Stimulated activated CD8-positive, alpha-beta memory T cell treated with anti-CD3 and anti-CD28 coated beads, Interleukin-7, amount 100 ng/mL, for 48 hours (primary cell): ENCODE results near the gene GALR2.
"Not testable (repeated sequence)": the region's sequence is repeated elsewhere in the genome, so short reads cannot be mapped to it uniquely, and the experiment has no call there.

Experiments
- DNase-seq, 2 donors: peaks; one replicate each; pipeline ENCODE4 v3.0.0-alpha.2; 2020; ENCODE audit warnings: low read depth in 1 of 2; ENCODE audit errors: extremely low read depth in 1 of 2

The GALR2 gene, protein sequence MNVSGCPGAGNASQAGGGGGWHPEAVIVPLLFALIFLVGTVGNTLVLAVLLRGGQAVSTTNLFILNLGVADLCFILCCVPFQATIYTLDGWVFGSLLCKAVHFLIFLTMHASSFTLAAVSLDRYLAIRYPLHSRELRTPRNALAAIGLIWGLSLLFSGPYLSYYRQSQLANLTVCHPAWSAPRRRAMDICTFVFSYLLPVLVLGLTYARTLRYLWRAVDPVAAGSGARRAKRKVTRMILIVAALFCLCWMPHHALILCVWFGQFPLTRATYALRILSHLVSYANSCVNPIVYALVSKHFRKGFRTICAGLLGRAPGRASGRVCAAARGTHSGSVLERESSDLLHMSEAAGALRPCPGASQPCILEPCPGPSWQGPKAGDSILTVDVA

DNA sequence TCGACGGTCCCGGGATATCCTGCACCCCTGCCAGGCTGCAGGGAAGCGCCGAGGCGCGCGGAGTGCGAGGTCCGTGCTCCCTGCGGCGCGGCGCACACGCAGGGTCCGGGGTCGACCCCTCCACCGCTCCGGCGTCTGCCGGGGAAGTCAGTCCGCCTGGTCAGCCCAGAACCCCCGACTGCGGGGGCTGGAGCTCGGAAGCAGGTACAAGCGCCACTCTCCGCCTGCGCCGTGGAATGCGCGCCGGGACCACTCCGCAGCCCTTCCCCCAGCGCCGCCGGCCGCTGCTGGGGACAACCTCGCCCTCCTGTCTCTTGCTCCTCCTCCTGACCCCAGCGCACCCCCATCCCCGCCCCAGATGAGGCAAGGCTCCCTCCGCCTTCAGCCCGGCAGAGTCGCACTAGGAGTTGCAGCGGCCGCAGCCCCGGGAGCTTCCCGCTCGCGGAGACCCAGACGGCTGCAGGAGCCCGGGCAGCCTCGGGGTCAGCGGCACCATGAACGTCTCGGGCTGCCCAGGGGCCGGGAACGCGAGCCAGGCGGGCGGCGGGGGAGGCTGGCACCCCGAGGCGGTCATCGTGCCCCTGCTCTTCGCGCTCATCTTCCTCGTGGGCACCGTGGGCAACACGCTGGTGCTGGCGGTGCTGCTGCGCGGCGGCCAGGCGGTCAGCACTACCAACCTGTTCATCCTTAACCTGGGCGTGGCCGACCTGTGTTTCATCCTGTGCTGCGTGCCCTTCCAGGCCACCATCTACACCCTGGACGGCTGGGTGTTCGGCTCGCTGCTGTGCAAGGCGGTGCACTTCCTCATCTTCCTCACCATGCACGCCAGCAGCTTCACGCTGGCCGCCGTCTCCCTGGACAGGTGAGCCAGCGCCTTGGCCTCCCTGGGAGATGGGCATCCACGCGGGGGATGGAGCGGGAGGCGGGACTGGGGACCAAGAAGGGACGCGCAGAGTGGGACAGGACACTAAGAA, at the start of gene GALR2:
GALR2 (plus strand) TSS at position 392 of the 974 bp plus-strand sequence; CDS start at position 495, 103 bp downstream.
- DNase-seq = no peak

DNA sequence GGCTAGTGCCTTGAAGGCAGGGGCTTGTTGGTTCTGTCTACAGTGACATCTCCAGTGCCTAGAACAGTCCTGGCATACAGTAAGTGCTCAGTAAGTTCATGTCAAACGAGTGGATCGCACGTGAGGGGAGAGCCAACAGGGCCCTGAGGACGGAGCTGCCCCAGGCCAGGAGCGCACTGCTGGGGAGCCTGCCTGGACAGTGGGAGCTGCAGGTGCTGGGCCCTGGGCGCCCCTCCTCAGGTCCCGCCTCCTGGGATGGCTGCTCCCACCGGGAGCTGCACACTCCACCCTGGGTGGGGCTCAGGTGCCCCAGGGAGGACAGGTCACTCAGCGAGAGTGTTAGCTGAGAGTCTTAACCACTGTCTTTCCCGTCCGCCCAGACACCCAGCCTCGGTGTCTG, 49.3 kb upstream of the GALR2 start:
- DNase-seq = no peak

DNA sequence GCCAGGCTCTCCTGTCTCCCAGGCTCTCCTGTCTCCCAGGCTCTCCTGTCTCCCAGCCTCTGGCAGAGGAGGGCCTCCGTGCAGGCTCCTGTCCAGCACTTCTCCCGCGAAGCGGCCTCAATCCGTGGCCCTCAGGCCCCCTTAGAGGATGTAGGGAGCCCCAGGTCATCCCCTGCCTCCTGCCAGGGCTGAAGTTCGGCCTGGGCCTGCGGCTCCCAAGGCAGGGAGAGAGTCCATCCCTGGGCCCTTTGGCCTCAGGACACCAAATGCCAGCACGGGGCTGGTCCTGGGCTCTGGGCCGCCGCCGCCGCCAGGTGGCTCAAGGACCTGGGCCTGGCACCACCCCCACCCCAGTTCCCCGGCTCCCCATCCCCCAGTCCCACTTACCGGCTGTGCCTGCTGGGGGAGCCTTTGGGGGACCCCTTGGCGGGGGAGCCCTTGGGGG, 47.8 kb upstream of the GALR2 start:
- DNase-seq = no peak

DNA sequence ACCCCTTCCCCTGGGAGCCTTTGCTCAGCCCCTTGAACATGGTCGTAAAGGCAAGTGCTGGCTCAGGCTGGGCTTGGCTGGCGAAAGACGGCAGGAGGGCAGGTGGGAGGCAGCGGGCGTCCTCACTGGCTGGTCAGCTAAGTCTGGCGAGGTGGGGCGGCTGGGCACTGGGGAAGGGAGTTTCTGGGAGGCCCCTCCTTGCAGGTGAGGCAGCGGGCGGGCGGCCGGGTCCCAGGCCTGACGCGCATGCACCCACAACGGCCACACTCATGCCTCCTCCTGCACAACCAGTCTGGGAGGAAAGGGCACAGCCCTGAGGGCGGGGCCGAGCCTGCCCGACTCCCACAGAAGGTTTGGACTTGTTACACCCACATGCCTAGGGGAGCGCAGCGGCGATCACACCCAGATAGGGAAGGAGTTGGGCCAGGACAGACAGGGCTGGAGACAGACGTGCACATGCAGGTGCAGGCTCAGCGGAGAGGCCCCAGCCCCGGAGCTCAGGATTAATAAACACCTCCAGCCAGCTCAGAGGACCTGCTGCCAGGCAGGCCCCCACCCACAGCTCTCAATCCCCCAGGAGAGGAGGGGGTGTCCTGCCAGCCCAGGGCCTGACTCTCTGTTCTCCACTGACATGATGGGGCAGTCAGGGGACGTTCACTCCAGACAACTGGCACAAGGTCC, 47.3 kb upstream of the GALR2 start, which contains the start of gene EVPL:
EVPL (minus strand) TSS at position 148 of the 681 bp plus-strand sequence; CDS start at position 40, 108 bp downstream.
- DNase-seq = no peak

DNA sequence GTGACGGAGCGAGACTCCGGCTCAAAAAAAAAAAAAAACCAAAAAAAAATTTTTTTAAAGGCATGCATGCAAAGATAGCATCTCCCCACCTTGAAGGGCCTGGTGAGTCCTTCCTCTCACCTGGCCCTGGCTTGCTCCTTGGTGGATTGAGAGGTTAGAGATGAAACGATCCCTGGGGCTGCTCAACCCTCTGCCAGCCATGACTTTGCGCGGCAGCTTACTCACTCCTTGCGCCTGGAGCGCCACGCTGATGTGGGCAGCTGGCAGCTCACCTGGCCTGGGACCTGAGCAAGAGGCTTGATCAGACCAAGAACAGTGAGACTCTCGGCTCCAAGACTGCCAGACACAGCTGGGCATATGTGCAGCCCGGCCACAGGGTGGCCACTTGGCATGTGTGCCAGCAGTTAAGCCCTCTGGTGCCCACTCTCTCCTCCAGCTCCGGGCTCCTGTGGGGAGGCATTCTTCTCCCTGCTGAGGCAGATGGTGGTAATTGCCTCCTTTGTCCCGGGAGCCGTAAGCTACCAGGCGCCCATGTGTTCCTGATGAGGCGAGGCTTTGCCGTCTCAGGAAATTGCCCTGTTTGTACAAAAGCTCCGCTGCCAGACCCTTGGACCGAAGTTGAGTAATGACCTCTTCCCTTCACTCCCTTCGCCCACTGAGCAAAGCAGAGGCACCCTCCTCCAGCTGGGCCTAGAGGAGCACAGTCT, 42.4 kb upstream of the GALR2 start:
- no peak for DNase-seq

DNA sequence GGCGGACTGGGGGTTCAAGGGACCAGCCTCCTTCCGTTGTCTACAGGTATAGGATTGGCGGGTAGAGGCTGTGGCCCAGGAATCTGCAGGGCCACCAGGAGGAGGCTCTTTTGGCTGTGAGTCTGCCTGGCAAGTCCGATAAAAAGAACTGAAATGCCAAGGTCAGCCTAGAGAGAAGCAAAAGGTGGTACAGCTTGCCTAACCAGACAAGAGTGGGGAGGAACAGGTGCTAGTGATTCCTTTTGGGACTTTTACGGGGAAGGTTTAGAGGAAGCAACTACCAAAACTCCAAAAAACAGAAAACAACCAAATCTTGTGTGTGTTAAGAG, 41.8 kb upstream of the GALR2 start:
- no peak for DNase-seq

DNA sequence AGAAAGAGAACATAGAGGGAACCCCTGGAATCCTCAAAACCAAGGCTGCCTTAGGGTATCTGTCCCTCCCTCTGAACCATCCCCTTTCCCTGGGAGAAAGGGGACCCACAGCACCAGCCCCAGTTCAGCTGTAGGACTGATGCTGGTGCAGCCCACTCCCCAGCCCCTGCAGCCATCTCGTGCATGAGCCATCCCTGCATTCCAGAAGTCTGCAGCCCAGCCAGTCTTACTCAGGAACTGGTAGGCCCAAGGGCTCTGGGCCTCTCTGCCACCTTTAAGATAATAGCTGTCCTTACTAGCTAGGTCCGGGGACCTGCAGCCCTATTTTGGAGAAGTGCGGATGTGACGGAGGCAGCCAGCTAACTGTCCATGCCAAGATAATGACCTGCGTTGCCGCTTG, 41.4 kb upstream of the GALR2 start:
- no peak for DNase-seq

DNA sequence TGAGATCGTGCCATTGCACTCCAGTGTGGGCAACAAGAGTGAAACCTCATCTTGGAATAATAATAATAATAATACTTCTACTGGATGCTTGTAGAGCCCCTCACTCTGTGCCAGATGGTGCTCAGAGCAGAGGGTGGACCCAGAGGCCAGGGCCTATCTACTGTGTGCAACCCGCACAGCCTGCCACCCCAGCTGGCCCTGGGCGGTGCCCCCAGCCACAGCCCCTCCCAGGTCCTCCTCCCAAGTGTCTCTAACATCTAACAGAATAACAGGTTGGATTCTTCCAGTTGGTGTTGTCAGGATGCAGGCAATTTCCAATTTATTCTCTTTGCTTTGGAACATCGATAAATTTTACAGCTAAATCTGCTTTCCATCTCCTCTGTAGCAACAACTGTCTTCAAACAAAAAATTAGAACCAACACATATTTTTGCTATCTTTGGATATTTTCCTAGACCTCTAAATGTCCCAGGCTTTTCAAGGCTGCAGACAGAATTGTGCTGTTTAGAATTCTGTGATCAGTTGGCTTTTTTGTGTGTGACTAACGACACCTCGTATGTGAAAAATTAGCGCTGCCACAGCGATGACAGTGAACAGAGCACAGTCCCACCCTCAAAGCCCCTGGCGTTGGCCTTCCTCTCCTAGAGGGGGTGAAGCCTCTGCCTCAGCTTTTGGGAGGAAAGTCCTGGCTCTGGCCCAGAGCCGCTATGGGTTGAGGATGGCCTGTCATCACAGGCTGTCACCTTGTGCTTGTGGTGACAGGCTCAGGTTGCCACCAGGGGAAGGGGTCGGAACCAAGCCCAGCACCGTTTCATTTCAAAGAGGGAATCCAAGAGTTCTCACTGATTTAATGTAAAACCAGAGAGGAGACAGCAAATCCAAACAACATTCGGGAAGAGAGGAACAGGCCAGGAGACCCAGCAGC, 39.9 kb upstream of the GALR2 start:
- DNase-seq = no peak

GRCh38 chr17:76036497-76037261, 37.9 kb upstream of the GALR2 start:
- no peak for DNase-seq

GRCh38 chr17:76038050-76038449, 36.5 kb upstream of the GALR2 start:
- DNase-seq = no peak

GRCh38 chr17:76039121-76039520, 35.5 kb upstream of the GALR2 start:
- DNase-seq = no peak

DNA sequence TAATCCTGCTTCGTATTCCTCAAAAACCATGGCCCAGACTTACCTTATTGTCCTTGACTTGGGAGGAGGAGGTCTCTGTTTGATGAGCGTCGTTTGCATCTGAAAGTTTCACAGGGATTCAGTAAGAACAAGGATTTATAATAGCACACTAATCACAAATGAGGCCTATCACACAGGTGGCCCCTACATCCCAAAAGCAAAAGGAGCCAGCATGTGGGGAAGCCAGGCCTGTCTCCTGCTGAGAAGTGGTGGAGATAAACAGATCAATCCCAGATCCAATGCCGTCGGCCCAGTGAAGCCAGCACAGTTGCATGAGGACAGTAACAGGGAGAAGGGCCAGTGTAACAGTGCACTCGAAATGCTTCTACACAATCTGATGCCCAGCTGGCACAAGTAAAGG, 34.2 kb upstream of the GALR2 start:
- no peak for DNase-seq

GRCh38 chr17:76042868-76043267, 31.7 kb upstream of the GALR2 start:
- DNase-seq = not testable (repeated sequence)

DNA sequence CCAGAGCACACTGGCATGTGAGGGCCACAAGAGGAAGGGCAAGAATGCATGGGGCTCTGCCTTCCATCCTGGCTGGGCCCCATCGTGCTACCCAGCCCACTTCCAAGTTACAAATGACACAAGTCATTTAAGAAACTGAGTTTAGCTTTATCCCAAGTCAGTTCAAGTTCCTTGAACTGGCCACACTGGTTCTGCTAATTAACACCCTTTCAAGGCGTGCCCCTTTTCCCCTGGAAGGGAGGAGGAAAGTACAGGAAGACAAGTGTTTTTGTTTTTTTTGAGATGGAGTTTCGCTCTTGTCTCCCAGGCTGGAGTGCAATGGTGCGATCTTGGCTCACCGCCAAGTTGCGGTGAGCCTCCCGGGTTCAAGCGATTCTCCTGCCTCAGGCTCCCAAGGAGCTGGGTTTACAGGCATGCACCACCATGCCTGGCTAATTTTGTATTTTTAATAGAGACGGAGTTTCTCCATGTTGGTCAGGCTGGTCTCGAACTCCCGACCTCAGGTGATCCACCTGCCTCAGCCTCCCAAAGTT, 30.0 kb upstream of the GALR2 start:
- DNase-seq = not testable (repeated sequence)

DNA sequence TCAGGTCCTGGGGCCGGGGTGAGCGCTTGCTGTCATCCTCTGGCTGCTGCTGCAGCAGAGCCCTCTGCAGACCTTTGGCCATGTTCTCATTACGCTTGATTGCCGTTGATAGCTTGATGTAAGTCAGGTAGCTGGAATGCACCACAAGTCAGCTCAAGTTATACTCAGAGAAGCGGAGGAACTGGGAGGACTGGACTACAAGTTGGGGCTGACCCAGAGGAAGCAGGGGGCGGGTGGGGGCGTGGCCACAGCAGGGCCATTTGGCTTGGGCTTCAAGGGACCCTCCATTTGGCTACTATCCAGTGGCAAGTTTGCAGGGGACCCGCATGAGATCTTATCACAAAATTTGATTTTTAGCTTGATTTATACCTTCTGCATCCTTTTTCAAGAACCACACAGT, 28.5 kb upstream of the GALR2 start:
- no peak for DNase-seq

DNA sequence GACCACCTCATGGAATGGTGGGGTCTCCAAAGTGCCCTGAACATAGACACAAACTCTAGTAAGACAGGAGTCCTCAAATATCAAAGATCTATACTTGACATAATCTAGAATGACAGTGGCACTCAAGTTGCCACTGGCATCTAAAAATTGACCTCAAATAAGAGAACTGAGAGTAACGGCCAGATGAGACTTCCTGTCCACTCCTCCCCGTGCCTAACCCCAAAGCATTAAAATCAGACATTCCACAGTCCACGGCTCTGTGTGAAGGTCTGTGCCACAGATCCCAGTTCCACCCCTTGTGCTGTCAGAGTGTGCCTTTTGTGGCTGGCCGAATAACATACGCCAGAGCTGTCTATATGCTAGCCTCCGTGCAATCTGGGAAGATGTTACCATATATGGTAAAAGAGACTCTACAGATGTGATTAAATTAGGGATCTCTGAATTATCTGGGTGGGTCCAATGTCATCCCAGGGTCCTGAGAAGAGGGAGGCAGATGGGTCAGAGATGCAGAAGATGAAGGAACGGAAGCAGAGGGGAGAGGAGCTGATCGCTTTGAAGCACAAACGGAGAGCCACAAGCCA, 26.5 kb upstream of the GALR2 start:
- DNase-seq = no peak

DNA sequence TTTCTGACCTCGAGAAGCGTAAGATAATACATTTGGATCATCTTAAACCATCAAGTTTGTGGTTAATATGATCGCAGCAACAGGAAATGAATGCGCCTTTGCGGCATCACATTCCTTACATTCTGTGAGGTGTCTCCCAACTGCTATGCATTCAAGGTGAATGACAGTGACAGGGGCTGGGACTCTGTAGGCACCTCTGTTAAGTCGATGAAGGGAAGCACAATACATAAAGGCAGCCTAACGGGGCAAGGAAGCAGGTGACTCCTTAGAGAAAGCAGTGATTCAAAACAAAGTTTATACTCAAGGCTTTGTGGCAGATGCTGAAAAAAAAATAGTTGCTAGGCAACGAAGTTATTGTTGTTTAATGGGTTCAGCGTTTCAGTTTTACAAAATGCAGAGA, 25.9 kb upstream of the GALR2 start:
- no peak for DNase-seq

DNA sequence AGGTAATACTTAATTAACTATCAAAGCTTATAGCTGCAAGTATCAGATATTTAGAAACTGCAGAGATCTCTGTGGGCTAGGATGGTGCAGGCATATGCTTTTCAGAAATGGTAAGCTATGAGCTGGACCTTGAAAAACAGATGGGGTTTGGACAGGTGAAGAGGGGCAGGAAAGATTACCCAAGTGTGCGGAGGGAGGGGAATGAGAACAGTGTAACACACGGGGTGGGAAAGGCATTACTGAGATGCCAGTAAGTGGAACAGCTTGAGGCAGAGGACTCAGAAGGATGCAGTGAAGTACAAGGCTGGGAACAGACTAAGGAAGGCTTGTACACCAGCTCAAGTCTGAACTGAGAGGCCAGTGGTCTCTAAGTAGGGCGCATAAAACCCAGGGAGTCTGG, 25.3 kb upstream of the GALR2 start:
- no peak for DNase-seq
